ENCODE data around the gene CACNB3. TPM values are rescaled to one million over a fixed set of nuclear protein-coding genes. Genes with fewer than 3 reads are reported as not detected.

Gene CACNB3
- total RNA-seq, 1 donor from 2014 or later = 83.1 TPM

DNA sequence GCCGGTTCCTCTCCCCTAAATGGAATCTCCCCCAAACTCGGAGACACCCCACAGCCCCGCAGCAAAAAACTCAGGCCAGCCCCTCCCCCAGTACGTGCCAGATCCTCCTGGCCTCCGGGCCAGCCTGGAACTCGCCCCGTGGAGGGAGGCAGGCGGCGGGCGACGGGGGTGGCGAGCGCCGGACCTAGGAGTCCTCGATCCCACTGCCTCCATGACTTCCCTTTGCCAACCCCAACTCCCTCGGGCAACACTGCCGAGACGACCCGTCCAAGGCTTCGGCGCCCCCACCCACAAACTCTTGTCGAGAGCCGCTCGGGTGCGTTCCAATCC lies 29.8 kb upstream of the CACNB3 start:
- Mint-ChIP-seq H3K27me3 (ENCODE audit: unreplicated experiment) (peaks cover 8% of the 10 kb centered on the region), H3K4me1 (ENCODE audit: unreplicated experiment) (peaks cover 21% of the 10 kb centered on the region), H3K9me3 (ENCODE audit: unreplicated experiment) (no peaks in the 10 kb centered on the region), H3K36me3 (ENCODE audit: low read depth, unreplicated experiment) (no peaks in the 10 kb centered on the region), H3K27ac (ENCODE audit: unreplicated experiment) (peak overlapping the region; percentile 61), H3K4me3 (ENCODE audit: unreplicated experiment) (peak overlapping the region; percentile 97)
- DNase-seq (ENCODE audit: low spot score) = no peak
- no peak for TF ChIP-seq CTCF (IDR thresholded peaks at IDR 0.05; ENCODE audit: unreplicated experiment)

- TF ChIP-seq CTCF (IDR thresholded peaks at IDR 0.05; ENCODE audit: unreplicated experiment) = no peak
- Mint-ChIP-seq H3K4me3 (ENCODE audit: unreplicated experiment) (peak within 1 kb of the TSS; percentile 97), H3K27me3 (ENCODE audit: unreplicated experiment) (peaks cover 8% of the 10 kb centered on the region)
Measured at GRCh38 chr12:48788854-48789775, 29.2 kb upstream of the CACNB3 start, which contains the start of gene ADCY6. Gene ADCY6, minus strand, starts transcription at chr12:48789089. Its CDS starts 5,655 bp downstream, at chr12:48783434.

DNA sequence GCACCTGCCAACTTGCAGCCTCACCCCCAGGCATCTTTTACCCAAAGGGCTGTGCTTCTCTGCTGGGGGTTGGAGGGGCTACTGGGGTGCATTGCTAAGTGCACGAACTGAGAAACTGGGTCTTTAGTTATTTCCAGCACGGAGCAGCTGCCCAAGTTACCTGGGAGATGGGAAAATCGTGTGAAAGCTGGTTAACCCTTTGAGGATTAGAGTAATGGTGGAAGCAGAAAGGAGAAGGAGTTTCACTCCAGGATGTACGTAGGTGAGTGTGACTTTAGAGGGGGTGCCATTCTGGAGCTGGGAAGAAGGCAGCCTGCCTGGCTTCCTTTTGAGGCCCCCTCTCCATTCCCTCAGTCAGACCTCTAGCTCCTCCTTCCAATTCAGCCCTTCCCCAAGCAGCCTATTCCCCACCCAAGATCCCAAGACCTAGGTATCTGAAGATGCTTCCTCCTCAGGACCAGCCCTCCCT lies 28.4 kb upstream of the CACNB3 start:
- peaks cover 21% of the 10 kb centered on the region for H3K4me1 Mint-ChIP-seq (ENCODE audit: unreplicated experiment)
- peaks cover 8% of the 10 kb centered on the region for H3K27me3 Mint-ChIP-seq (ENCODE audit: unreplicated experiment)
- H3K9me3 Mint-ChIP-seq (ENCODE audit: unreplicated experiment) = no peaks in the 10 kb centered on the region
- peak overlapping the region; percentile 97 for H3K4me3 Mint-ChIP-seq (ENCODE audit: unreplicated experiment)
- DNase-seq (ENCODE audit: low spot score) = no peak
- no peaks in the 10 kb centered on the region for H3K36me3 Mint-ChIP-seq (ENCODE audit: low read depth, unreplicated experiment)
- H3K27ac Mint-ChIP-seq (ENCODE audit: unreplicated experiment) = no peak overlapping the region
- TF ChIP-seq CTCF (IDR thresholded peaks at IDR 0.05; ENCODE audit: unreplicated experiment) = no peak

More at GRCh38 chr12:48788854-48789775, 29.2 kb upstream of the CACNB3 start, which contains the start of gene ADCY6:
- peaks cover 21% of the 10 kb centered on the region for H3K4me1 Mint-ChIP-seq (ENCODE audit: unreplicated experiment)
- no peaks in the 10 kb centered on the region for H3K36me3 Mint-ChIP-seq (ENCODE audit: low read depth, unreplicated experiment)
- peak; percentile 68 for DNase-seq (ENCODE audit: low spot score)
- no peaks in the 10 kb centered on the region for H3K9me3 Mint-ChIP-seq (ENCODE audit: unreplicated experiment)
- peak within 1 kb of the TSS; percentile 61 for H3K27ac Mint-ChIP-seq (ENCODE audit: unreplicated experiment)

DNA sequence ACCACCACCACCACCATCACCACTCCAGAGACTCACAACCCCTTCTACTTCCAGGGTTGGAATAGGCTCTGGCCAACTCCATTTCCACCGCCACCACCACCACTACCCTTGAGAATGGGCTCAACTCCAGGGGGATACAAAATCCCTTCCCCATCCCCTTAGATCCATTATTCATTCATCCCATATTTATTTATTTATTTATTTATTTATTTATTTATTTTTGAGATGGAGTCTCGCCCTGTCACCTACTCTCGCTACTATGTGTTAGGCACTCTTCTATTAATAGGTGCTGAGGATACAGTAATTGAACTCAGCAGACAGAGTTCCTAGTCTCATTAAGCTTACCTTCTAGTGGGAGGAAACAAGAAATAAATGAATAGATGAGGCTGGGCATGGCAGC lies 24.6 kb upstream of the CACNB3 start:
- no peak for TF ChIP-seq CTCF (IDR thresholded peaks at IDR 0.05; ENCODE audit: unreplicated experiment)

GRCh38 chr12:48794870-48795269 lies 23.4 kb upstream of the CACNB3 start:
- Mint-ChIP-seq H3K36me3 (ENCODE audit: low read depth, unreplicated experiment) (no peaks in the 10 kb centered on the region), H3K4me3 (ENCODE audit: unreplicated experiment) (no peak overlapping the region), H3K27me3 (ENCODE audit: unreplicated experiment) (peaks cover 5% of the 10 kb centered on the region), H3K27ac (ENCODE audit: unreplicated experiment) (no peak overlapping the region), H3K4me1 (ENCODE audit: unreplicated experiment) (peaks cover 5% of the 10 kb centered on the region), H3K9me3 (ENCODE audit: unreplicated experiment) (no peaks in the 10 kb centered on the region)
- TF ChIP-seq CTCF (IDR thresholded peaks at IDR 0.05; ENCODE audit: unreplicated experiment) = no peak
- DNase-seq (ENCODE audit: low spot score) = no peak

More for the DNA sequence above, 24.6 kb upstream of the CACNB3 start:
- Mint-ChIP-seq H3K36me3 (ENCODE audit: low read depth, unreplicated experiment) (no peaks in the 10 kb centered on the region), H3K4me1 (ENCODE audit: unreplicated experiment) (peaks cover 6% of the 10 kb centered on the region), H3K27me3 (ENCODE audit: unreplicated experiment) (peaks cover 5% of the 10 kb centered on the region), H3K27ac (ENCODE audit: unreplicated experiment) (no peak overlapping the region), H3K4me3 (ENCODE audit: unreplicated experiment) (no peak overlapping the region), H3K9me3 (ENCODE audit: unreplicated experiment) (no peaks in the 10 kb centered on the region)
- DNase-seq (ENCODE audit: low spot score) = no peak

All from endothelial cell (in vitro differentiated cells).